H1 (cell line): ENCODE measurements around the gene CRYBG3. TPM values are rescaled to one million over a fixed set of nuclear protein-coding genes. Genes with fewer than 3 reads are reported as not detected.

Experiments used
- CTCF ChIA-PET: fragments of 300-600 bp; sonication (Branson Sonifier 250); formaldehyde crosslinking; loops from one replicate; lab custom pipeline; 2021; ENCODE audit not compliant: partially characterized antibody; lab: Charles Lee
- POLR2A ChIA-PET: fragments of 300-600 bp; sonication (Branson Sonifier 250); formaldehyde crosslinking; loops from one replicate; lab custom pipeline; 2021; ENCODE audit warnings: inconsistent platforms; ENCODE audit not compliant: partially characterized antibody; lab: Charles Lee
- DNase-seq, 2 experiments: peaks; one replicate each; pipeline versions ENCODE4 v3.0.0 to v3.0.0-alpha.2; 2010 to 2022; ENCODE audit warnings: low spot score in 2 of 2, low read depth in 1 of 2, mixed read lengths in 1 of 2
- FAIRE-seq: peaks from 2 replicates; lab custom pipeline; 2011; peaks lifted over from hg19 to GRCh38; lab: Jason Lieb, UNC
- H2AFZ ChIP-seq: 2 replicates; pipeline ENCODE4 v1.8.1; 2012; ENCODE audit warnings: low read length, inconsistent platforms
- H2AK5ac ChIP-seq: 2 replicates; pipeline ENCODE4 v1.6.1; 2013; ENCODE audit warnings: low read depth, low read length
- H2BK120ac ChIP-seq: replicated peaks from 2 replicates; pipeline ENCODE3; 2013; ENCODE audit warnings: low read depth, low read length, inconsistent platforms
- H2BK12ac ChIP-seq: 2 replicates; pipeline ENCODE4 v1.6.1; 2013; ENCODE audit warnings: low read depth, low read length
- H2BK15ac ChIP-seq: 2 replicates; pipeline ENCODE4 v1.6.1; 2013; ENCODE audit warnings: low read length
- H2BK20ac ChIP-seq: 2 replicates; pipeline ENCODE4 v1.6.1; 2013; ENCODE audit warnings: low read length
- H2BK5ac ChIP-seq: 2 replicates; pipeline ENCODE4 v1.6.1; 2013; ENCODE audit warnings: low read depth, low read length
- H3K14ac ChIP-seq: 2 replicates; pipeline ENCODE4 v1.6.1; 2013; ENCODE audit warnings: inconsistent platforms; ENCODE audit not compliant: insufficient read length
- H3K18ac ChIP-seq: 2 replicates; pipeline ENCODE4 v1.6.1; 2013; ENCODE audit warnings: low read length; ENCODE audit errors: extremely low read depth
- H3K23ac ChIP-seq: 2 replicates; pipeline ENCODE4 v1.6.1; 2013; ENCODE audit warnings: inconsistent platforms; ENCODE audit not compliant: insufficient read length
- H3K23me2 ChIP-seq: 2 replicates; pipeline ENCODE4 v1.6.1; 2013; ENCODE audit warnings: low read depth, low read length
- H3K27ac ChIP-seq: 2 replicates; pipeline ENCODE4 v1.6.1; 2011; ENCODE audit warnings: low read depth, low read length, inconsistent platforms
- H3K27me3 ChIP-seq, 4 experiments: replicated peaks in 1 of 4; 1 replicate in 1 of 4; 2 replicates in 3 of 4; pipeline versions ENCODE4 v1.6.1 to v1.8.1; 2011 to 2013; ENCODE audit warnings: low read length in 3 of 4, mild to moderate bottlenecking in 3 of 4, inconsistent platforms in 2 of 4, mixed read lengths in 2 of 4, moderate library complexity in 1 of 4; ENCODE audit not compliant: control insufficient read depth in 3 of 4, insufficient read depth in 3 of 4; ENCODE audit errors: extremely low read depth in 1 of 4
- H3K36me3 ChIP-seq, 4 experiments: 2 replicates each; pipeline versions ENCODE4 v1.6.1 to v1.8.1; 2011 to 2013; ENCODE audit warnings: mild to moderate bottlenecking in 4 of 4, low read length in 3 of 4, moderate library complexity in 2 of 4, control low read depth in 1 of 4, inconsistent platforms in 1 of 4; ENCODE audit not compliant: insufficient read depth in 4 of 4, control insufficient read depth in 2 of 4
- H3K4ac ChIP-seq: replicated peaks from 2 replicates; pipeline ENCODE3; 2013; ENCODE audit warnings: low read length, low read depth, mixed read lengths, inconsistent platforms; ENCODE audit not compliant: insufficient read length
- H3K4me1 ChIP-seq, 4 experiments: replicated peaks in 1 of 4; 1 replicate in 1 of 4; 2 replicates in 3 of 4; pipeline versions ENCODE4 v1.6.1 to v1.8.1; 2011 to 2013; ENCODE audit warnings: low read length in 3 of 4, inconsistent platforms in 2 of 4, mixed read lengths in 1 of 4; ENCODE audit not compliant: insufficient read depth in 4 of 4, control insufficient read depth in 3 of 4
- H3K4me2 ChIP-seq, 2 experiments: 2 replicates each; pipeline versions ENCODE4 v1.6.1 to v1.8.1; 2011 to 2013; ENCODE audit warnings: low read depth in 2 of 2, low read length in 2 of 2, control low read depth in 1 of 2, inconsistent platforms in 1 of 2, mild to moderate bottlenecking in 1 of 2; ENCODE audit not compliant: insufficient read depth in 1 of 2
- H3K4me3 ChIP-seq, 4 experiments: fragments of 200-600, 300-600 bp in 1 of 4; sonication (generic), shearing (Covaris generic), sonication (Bioruptor Twin) in 1 of 4; 2 replicates each; pipeline versions ENCODE4 v1.5.1 to v1.8.1; 2011 to 2016; ENCODE audit warnings: low read length in 4 of 4, low read depth in 3 of 4, control low read depth in 2 of 4, inconsistent platforms in 2 of 4, mild to moderate bottlenecking in 2 of 4, mixed read lengths in 1 of 4, moderate library complexity in 1 of 4; ENCODE audit not compliant: insufficient read depth in 2 of 4; ENCODE audit errors: extremely low read depth in 1 of 4
- H3K56ac ChIP-seq: replicated peaks from 2 replicates; pipeline ENCODE3; 2013; ENCODE audit warnings: low read depth, mild to moderate bottlenecking, mixed read lengths, low read length, inconsistent platforms; ENCODE audit not compliant: insufficient read length
- H3K79me1 ChIP-seq: 2 replicates; pipeline ENCODE4 v1.6.1; 2013; ENCODE audit warnings: low read depth, low read length, control low read depth
- H3K79me2 ChIP-seq, 2 experiments: 2 replicates each; pipeline versions ENCODE4 v1.6.1 to v1.8.1; 2012 to 2013; ENCODE audit warnings: low read length in 2 of 2, mild to moderate bottlenecking in 2 of 2, inconsistent platforms in 1 of 2; ENCODE audit not compliant: insufficient read depth in 2 of 2, control insufficient read depth in 1 of 2
- H3K9ac ChIP-seq, 4 experiments: replicated peaks in 1 of 4; 1 replicate in 1 of 4; 2 replicates in 3 of 4; pipeline versions ENCODE4 v1.6.1 to v1.8.1; 2011 to 2013; ENCODE audit warnings: low read depth in 3 of 4, low read length in 3 of 4, control low read depth in 2 of 4, mild to moderate bottlenecking in 2 of 4, moderate library complexity in 2 of 4, inconsistent platforms in 1 of 4; ENCODE audit errors: extremely low read depth in 1 of 4
- H3K9me3 ChIP-seq, 2 experiments: 2 replicates each; pipeline versions ENCODE4 v1.6.1 to v1.8.1; 2012 to 2013; ENCODE audit warnings: mild to moderate bottlenecking in 2 of 2, moderate library complexity in 2 of 2, control low read depth in 1 of 2, inconsistent platforms in 1 of 2, low read depth in 1 of 2, low read length in 1 of 2, mixed read lengths in 1 of 2; ENCODE audit not compliant: insufficient read depth in 2 of 2
- H4K20me1 ChIP-seq, 2 experiments: replicated peaks in 1 of 2; 2 replicates each; pipeline versions ENCODE3 to v1.8.1; 2011 to 2013; ENCODE audit warnings: inconsistent platforms in 2 of 2, low read length in 2 of 2, mild to moderate bottlenecking in 1 of 2; ENCODE audit not compliant: insufficient read depth in 2 of 2, control insufficient read depth in 1 of 2
- H4K5ac ChIP-seq: 2 replicates; pipeline ENCODE4 v1.6.1; 2013; ENCODE audit warnings: low read length, low read depth, mixed read lengths, inconsistent platforms; ENCODE audit not compliant: insufficient read length
- H4K8ac ChIP-seq: 2 replicates; pipeline ENCODE4 v1.8.0; 2013; ENCODE audit warnings: mild to moderate bottlenecking, moderate library complexity, low read length, inconsistent platforms; ENCODE audit not compliant: insufficient read depth; ENCODE audit errors: extremely low read depth
- H4K91ac ChIP-seq: replicated peaks from 2 replicates; pipeline ENCODE3; 2013; ENCODE audit warnings: low read length, mixed read lengths, inconsistent platforms; ENCODE audit not compliant: insufficient read length
- BCL11A ChIP-seq, 2 experiments: IDR thresholded peaks; one replicate each; pipeline ENCODE4 v1.6.1; 2011; ENCODE audit warnings: low read depth in 2 of 2, low read length in 2 of 2, mild to moderate bottlenecking in 2 of 2
- HDAC2 ChIP-seq, 2 experiments: fragments of 300-600 bp in 1 of 2; sonication (generic) in 1 of 2; IDR thresholded peaks; 2 replicates each; pipeline ENCODE4 v1.6.1; 2011 to 2012; ENCODE audit warnings: low read depth in 2 of 2, low read length in 2 of 2, mild to moderate bottlenecking in 2 of 2, moderate library complexity in 2 of 2, borderline replicate concordance in 1 of 2, inconsistent platforms in 1 of 2
- NRF1 ChIP-seq: IDR thresholded peaks from 2 replicates; pipeline ENCODE4 v1.6.1; 2011; ENCODE audit warnings: mild to moderate bottlenecking, low read depth, low read length, improper control_type of control experiment
- POU5F1 ChIP-seq: IDR thresholded peaks from 2 replicates; pipeline ENCODE4 v1.6.1; 2011; ENCODE audit warnings: low read depth, mild to moderate bottlenecking, low read length, moderate library complexity
- RFX5 ChIP-seq: IDR thresholded peaks from 2 replicates; pipeline ENCODE4 v1.6.1; 2011; ENCODE audit warnings: low read depth, low read length, improper control_type of control experiment, borderline replicate concordance
- TAF1 ChIP-seq: IDR thresholded peaks from 2 replicates; pipeline ENCODE4 v1.6.1; 2011; ENCODE audit warnings: mild to moderate bottlenecking, low read depth, low read length
- WGBS, 2 experiments: shearing (Covaris generic) in 1 of 2; methylation state at CpG; one replicate each; pipeline versions ENCODE4 v1.1.6 to v1.1.7; 2013 to 2015; ENCODE audit warnings: low lambda C conversion rate in 2 of 2, mixed read lengths in 2 of 2, inconsistent platforms in 1 of 2, low coverage in 1 of 2, missing lambda C conversion rate in 1 of 2; ENCODE audit not compliant: insufficient replicate concordance in 2 of 2, insufficient coverage in 1 of 2, insufficient read length in 1 of 2; ENCODE audit errors: extremely low coverage in 1 of 2, missing lambda C conversion rate in 1 of 2; 5-methylcytosine and 5-hydroxymethylcytosine counted together
- polyA plus RNA-seq, 7 experiments: library from polyadenylated mRNA; depleted of rRNA in 3 of 7; stranded (reverse) in 5 of 7; unstranded in 2 of 7; fragments of >200 nt in 5 of 7; fragments of 200-250 nt in 2 of 7; gene quantifications; 1 replicate in 5 of 7; 2 replicates in 1 of 7; 4 replicates in 1 of 7; pipeline versions ENCODE4 v1.2.1 to v1.2.3, GENCODE V29; 2011 to 2013; ENCODE audit warnings: missing spikeins in 2 of 7, mixed read lengths in 2 of 7
- total RNA-seq: library from RNA; stranded (reverse); fragmentation: NEBNext Ultra II Directional; extraction: Animal tissue kit (Norgen Biotek cat#: 25700); gene quantifications from 2 replicates; pipeline ENCODE4 v1.2.1, GENCODE V29; 2021

Gene CRYBG3
- total and polyA plus RNA-seq, 2 of the 8 experiments (the other 6 are each of a cell fraction or from before 2014, with no cell fraction given), result 2.1 to 8.0 TPM

GRCh38 chr3:97871186-97871585 lies 49.4 kb downstream of the CRYBG3 start:
- H4K8ac ChIP-seq, result no peak overlapping the region
- H3K9me3 ChIP-seq, result no peaks in the 10 kb centered on the region
- no peak overlapping the region for H3K14ac ChIP-seq
- no peak overlapping the region for H4K91ac ChIP-seq
- H3K36me3 ChIP-seq, result peaks cover 0 to 2% (median 0%) of the 10 kb centered on the region in 4 experiments; a peak in 1 of 8 replicates
- H3K9ac ChIP-seq, result no peak overlapping the region
- H3K56ac ChIP-seq, result no peak overlapping the region
- H2BK20ac ChIP-seq, result no peak overlapping the region
- H3K18ac ChIP-seq, result no peak overlapping the region
- 82% methylated on average over 3 of the region's 3 CpGs; no CpG with 5 or more reads in 1 of the 2 experiments for WGBS, 2 experiments
- no peak overlapping the region for H3K23ac ChIP-seq
- H4K20me1 ChIP-seq, result no peaks in the 10 kb centered on the region
- H3K79me1 ChIP-seq, result no peaks in the 10 kb centered on the region
- POLR2A ChIA-PET, result no interaction called here
- no peak overlapping the region for H2BK5ac ChIP-seq
- DNase-seq (no peak), FAIRE-seq (no peak)
- no peak overlapping the region for H3K4ac ChIP-seq
- H2BK15ac ChIP-seq, result no peak overlapping the region
- H3K27ac ChIP-seq, result no peak overlapping the region
- H2BK120ac ChIP-seq, result no peak overlapping the region
- H3K4me1 ChIP-seq, result no peaks in the 10 kb centered on the region
- no peak overlapping the region for H4K5ac ChIP-seq
- H3K4me2 ChIP-seq, result no peak overlapping the region
- H2BK12ac ChIP-seq, result no peak overlapping the region
- CTCF ChIA-PET, result no interaction called here
- H2AK5ac ChIP-seq, result no peak overlapping the region
- H3K79me2 ChIP-seq, result no peaks in the 10 kb centered on the region
- no peaks in the 10 kb centered on the region for H3K23me2 ChIP-seq
- no peak for TF ChIP-seq TAF1
- no peak for TF ChIP-seq POU5F1
- no peak for TF ChIP-seq HDAC2 (IDR thresholded peaks at IDR 0.05; ENCODE audit: borderline replicate concordance in 1 of 2, low read depth in 2 of 2, low read length in 2 of 2)
- no peak for TF ChIP-seq NRF1
- no peak for TF ChIP-seq RFX5
- no peak for TF ChIP-seq BCL11A (IDR thresholded peaks at IDR 0.05; ENCODE audit: low read depth in 2 of 2, low read length in 2 of 2)
- no peak overlapping the region for H3K4me3 ChIP-seq
- peaks cover 0 to 1% (median 0%) of the 10 kb centered on the region in 4 experiments; a peak in 1 of 7 replicates for H3K27me3 ChIP-seq
- no peak overlapping the region for H2AFZ ChIP-seq
